Nephron progenitor cell (in vitro differentiated cells): Measurements from ENCODE around the gene HYDIN.
A peak's percentile ranks its signal among the peaks of the same experiment; 100 is the strongest.

Source experiments
- DNase-seq: peaks from one replicate; pipeline ENCODE4 v3.0.0; 2021
- H3K27ac Mint-ChIP-seq: 2 replicates; pipeline ENCODE4 v1.8.0; 2021; ENCODE audit warnings: mild to moderate bottlenecking, moderate library complexity, mixed read lengths
- H3K27me3 Mint-ChIP-seq: 2 replicates; pipeline ENCODE4 v1.8.0; 2021; ENCODE audit warnings: mild to moderate bottlenecking, low read depth, mixed read lengths; ENCODE audit not compliant: poor library complexity
- H3K36me3 Mint-ChIP-seq: 2 replicates; pipeline ENCODE4 v1.8.0; 2021; ENCODE audit warnings: low read depth, mixed read lengths
- H3K4me1 Mint-ChIP-seq: 2 replicates; pipeline ENCODE4 v1.8.0; 2021; ENCODE audit warnings: mixed read lengths
- H3K4me3 Mint-ChIP-seq: 2 replicates; pipeline ENCODE4 v1.8.0; 2021; ENCODE audit warnings: mild to moderate bottlenecking, moderate library complexity, mixed read lengths
- H3K9me3 Mint-ChIP-seq: 2 replicates; pipeline ENCODE4 v1.8.0; 2021; ENCODE audit warnings: mild to moderate bottlenecking, moderate library complexity, mixed read lengths
- TF ChIP-seq, protein P1 (sequence below): fragments of 200-600 bp; sonication (generic); IDR thresholded peaks from 2 replicates; pipeline ENCODE4 v1.5.0; 2021; ENCODE audit warnings: antibody characterized with exemption

The HYDIN gene

DNA sequence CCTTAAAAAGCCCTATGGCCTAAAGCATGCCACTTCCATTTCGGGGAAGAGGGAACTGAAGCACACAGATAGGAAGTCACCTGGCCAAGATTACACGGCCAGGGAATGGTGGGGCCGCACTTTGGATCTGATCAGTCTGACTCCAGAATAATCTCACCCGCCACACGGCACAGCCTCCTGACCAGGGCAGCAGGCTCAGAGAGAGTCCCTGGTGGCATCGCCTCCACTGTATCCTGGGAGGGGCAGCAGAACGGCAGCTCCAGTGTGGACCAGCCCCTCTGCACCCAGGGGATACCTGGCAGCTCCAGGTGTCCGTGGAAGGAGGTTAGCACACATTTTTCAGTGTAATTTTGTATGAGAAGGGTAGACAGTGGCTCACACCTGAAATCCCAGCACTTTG is 465.0 kb downstream of the HYDIN start:
- DNase-seq, result no peak
- Mint-ChIP-seq H3K4me1 (peaks cover 17% of the 10 kb centered on the region), H3K4me3 (no peak overlapping the region), H3K27ac (no peak overlapping the region), H3K36me3 (peaks cover 3% of the 10 kb centered on the region), H3K9me3 (no peaks in the 10 kb centered on the region), H3K27me3 (no peaks in the 10 kb centered on the region)
- TF ChIP-seq, protein P1, sequence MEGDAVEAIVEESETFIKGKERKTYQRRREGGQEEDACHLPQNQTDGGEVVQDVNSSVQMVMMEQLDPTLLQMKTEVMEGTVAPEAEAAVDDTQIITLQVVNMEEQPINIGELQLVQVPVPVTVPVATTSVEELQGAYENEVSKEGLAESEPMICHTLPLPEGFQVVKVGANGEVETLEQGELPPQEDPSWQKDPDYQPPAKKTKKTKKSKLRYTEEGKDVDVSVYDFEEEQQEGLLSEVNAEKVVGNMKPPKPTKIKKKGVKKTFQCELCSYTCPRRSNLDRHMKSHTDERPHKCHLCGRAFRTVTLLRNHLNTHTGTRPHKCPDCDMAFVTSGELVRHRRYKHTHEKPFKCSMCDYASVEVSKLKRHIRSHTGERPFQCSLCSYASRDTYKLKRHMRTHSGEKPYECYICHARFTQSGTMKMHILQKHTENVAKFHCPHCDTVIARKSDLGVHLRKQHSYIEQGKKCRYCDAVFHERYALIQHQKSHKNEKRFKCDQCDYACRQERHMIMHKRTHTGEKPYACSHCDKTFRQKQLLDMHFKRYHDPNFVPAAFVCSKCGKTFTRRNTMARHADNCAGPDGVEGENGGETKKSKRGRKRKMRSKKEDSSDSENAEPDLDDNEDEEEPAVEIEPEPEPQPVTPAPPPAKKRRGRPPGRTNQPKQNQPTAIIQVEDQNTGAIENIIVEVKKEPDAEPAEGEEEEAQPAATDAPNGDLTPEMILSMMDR, result no peak

DNA sequence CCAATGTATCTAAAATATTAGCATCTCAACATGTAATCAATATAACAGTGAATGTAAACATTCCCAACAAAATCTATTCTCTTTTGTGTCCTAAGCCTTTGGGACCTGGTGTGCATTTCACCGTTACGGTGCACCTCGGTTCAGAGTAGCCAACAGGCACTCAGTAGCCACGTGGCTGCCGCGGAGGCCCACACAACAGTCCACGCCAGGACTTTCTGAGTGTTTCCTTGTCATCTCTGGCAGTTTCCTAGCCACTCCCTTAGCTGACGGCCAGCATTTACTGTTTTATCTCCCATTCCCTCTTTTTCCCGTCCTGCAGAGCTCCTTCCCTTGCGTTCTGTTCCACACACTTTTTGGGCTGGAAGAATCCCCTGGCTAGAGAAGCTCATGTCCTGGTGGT is 465.9 kb downstream of the HYDIN start:
- no peaks in the 10 kb centered on the region for H3K9me3 Mint-ChIP-seq
- TF ChIP-seq, protein P1, result no peak
- H3K4me1 Mint-ChIP-seq, result peaks cover 17% of the 10 kb centered on the region
- H3K27ac Mint-ChIP-seq, result peak overlapping the region; percentile 75
- H3K36me3 Mint-ChIP-seq, result peaks cover 8% of the 10 kb centered on the region
- DNase-seq, result no peak
- no peaks in the 10 kb centered on the region for H3K27me3 Mint-ChIP-seq
- no peak overlapping the region for H3K4me3 Mint-ChIP-seq

DNA sequence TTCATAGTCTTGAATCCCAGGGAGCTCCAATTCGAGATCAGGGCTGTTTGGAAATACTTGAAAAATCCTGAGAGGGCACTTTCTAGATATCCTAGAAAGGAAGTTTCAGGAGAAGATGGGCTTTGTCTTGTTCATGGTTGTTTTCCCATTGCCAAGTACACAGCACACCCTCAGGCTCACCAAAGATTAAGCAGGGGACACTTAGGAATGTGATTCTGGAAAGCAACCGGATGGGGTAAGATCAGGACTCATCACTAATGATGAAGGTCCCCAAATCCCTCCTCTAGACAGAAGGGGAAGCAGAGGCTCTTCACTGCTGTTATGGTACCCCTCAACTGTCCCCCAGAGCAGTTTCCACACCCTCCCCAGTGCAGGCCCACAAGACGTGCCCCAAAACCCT is 470.3 kb downstream of the HYDIN start:
- peaks cover 3% of the 10 kb centered on the region for H3K27me3 Mint-ChIP-seq
- H3K27ac Mint-ChIP-seq, result peak overlapping the region; percentile 89
- peaks cover 21% of the 10 kb centered on the region for H3K36me3 Mint-ChIP-seq
- DNase-seq, result no peak
- TF ChIP-seq, protein P1, result no peak
- no peak overlapping the region for H3K4me3 Mint-ChIP-seq
- peaks cover 29% of the 10 kb centered on the region for H3K4me1 Mint-ChIP-seq
- no peaks in the 10 kb centered on the region for H3K9me3 Mint-ChIP-seq

DNA sequence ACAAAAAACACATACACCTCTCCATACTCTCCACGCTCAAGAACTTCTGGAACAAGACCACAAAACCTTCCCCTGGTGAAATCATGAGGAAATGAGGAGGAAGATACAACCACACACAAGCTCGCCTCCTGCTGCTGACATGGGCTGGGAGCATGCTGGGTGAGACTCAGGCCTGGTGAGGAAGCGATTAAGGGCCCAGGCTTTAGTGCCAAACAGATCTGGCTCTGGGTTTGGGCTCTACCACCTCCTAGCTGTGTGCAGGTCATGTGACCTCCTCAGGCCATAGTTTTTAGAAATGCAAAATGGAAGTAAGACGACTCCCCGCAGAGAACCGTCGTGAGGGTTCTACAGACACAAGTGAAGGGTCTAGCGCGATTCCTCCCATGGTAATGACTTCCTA is 470.9 kb downstream of the HYDIN start:
- H3K9me3 Mint-ChIP-seq, result no peaks in the 10 kb centered on the region
- H3K27ac Mint-ChIP-seq, result peak overlapping the region; percentile 19
- H3K4me1 Mint-ChIP-seq, result peaks cover 35% of the 10 kb centered on the region

DNA sequence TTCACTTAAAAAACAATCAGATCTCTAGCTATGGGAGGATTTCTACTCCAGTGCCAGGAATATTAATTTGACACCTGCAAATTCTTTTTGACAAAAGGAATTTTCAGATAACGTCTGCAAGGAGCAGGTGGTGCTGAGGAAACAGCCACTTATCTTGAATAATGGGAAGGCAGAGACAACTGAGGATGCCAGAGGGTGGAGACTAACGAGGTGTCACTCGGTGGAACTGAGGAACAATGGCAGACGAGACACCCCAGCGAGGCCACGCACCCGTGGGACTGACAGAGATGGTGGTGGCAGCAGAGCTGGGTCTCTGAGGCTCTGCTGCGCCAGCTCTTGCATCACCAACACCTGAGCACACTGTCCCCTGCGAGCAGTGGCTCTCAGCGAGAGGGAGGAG is 471.7 kb downstream of the HYDIN start:
- no peak overlapping the region for H3K4me3 Mint-ChIP-seq
- peaks cover 38% of the 10 kb centered on the region for H3K4me1 Mint-ChIP-seq
- TF ChIP-seq, protein P1, result no peak
- no peak for DNase-seq
- H3K27ac Mint-ChIP-seq, result peak overlapping the region; percentile 92
- no peaks in the 10 kb centered on the region for H3K9me3 Mint-ChIP-seq
- peaks cover 21% of the 10 kb centered on the region for H3K36me3 Mint-ChIP-seq
- H3K27me3 Mint-ChIP-seq, result peaks cover 6% of the 10 kb centered on the region

More for the DNA sequence above, 470.9 kb downstream of the HYDIN start:
- H3K36me3 Mint-ChIP-seq, result peaks cover 21% of the 10 kb centered on the region
- TF ChIP-seq, protein P1, result no peak
- no peak for DNase-seq
- H3K27me3 Mint-ChIP-seq, result peaks cover 3% of the 10 kb centered on the region
- H3K4me3 Mint-ChIP-seq, result no peak overlapping the region
